Fibroblast of lung (primary cell): ENCODE measurements around the gene EGF. TPM values are rescaled to one million over a fixed set of nuclear protein-coding genes. Genes with fewer than 3 reads are reported as not detected.
A peak's percentile ranks its signal among the peaks of the same experiment; 100 is the strongest.

Source experiments
- DNase-seq, 2 donors: peaks; one replicate each; pipeline versions ENCODE4 v3.0.0 to v3.0.0-alpha.2; 2010; ENCODE audit warnings: low read depth in 2 of 2
- H2AFZ ChIP-seq: 2 replicates; pipeline ENCODE4 v1.5.1; 2012; ENCODE audit warnings: low read length, control low read depth, inconsistent platforms
- H3K27ac ChIP-seq: 2 replicates; pipeline ENCODE4 v1.5.1; 2011; ENCODE audit warnings: low read length, control low read depth; ENCODE audit not compliant: insufficient read depth
- H3K27me3 ChIP-seq: 2 replicates; pipeline ENCODE4 v1.5.1; 2011; ENCODE audit warnings: mild to moderate bottlenecking, low read length; ENCODE audit not compliant: control insufficient read depth, insufficient read depth
- H3K36me3 ChIP-seq: 2 replicates; pipeline ENCODE4 v1.5.1; 2011; ENCODE audit warnings: low read length; ENCODE audit not compliant: control insufficient read depth, insufficient read depth
- H3K4me1 ChIP-seq: 2 replicates; pipeline ENCODE4 v1.5.1; 2011; ENCODE audit warnings: low read length; ENCODE audit not compliant: control insufficient read depth, insufficient read depth; ENCODE audit errors: extremely low read depth
- H3K4me2 ChIP-seq: 2 replicates; pipeline ENCODE4 v1.5.1; 2011; ENCODE audit warnings: low read length, control low read depth; ENCODE audit not compliant: insufficient read depth; ENCODE audit errors: extremely low read depth
- H3K4me3 ChIP-seq, 4 experiments: fragments of 200-600 bp in 1 of 4; sonication (generic) in 1 of 4; replicated peaks in 1 of 4; 2 replicates each; pipeline ENCODE4 v1.5.1; 2011 to 2016; ENCODE audit warnings: low read length in 4 of 4, low read depth in 3 of 4, mild to moderate bottlenecking in 3 of 4, control low read depth in 2 of 4, inconsistent platforms in 1 of 4, mixed read lengths in 1 of 4; ENCODE audit not compliant: insufficient read depth in 1 of 4; ENCODE audit errors: control extremely low read depth in 1 of 4
- H3K79me2 ChIP-seq: 2 replicates; pipeline ENCODE4 v1.5.1; 2012; ENCODE audit warnings: mild to moderate bottlenecking, low read length, inconsistent platforms; ENCODE audit not compliant: control insufficient read depth, insufficient read depth
- H3K9ac ChIP-seq: 2 replicates; pipeline ENCODE4 v1.5.1; 2011; ENCODE audit warnings: mild to moderate bottlenecking, low read length, control low read depth; ENCODE audit not compliant: insufficient read depth
- H3K9me3 ChIP-seq: 2 replicates; pipeline ENCODE4 v1.5.1; 2012; ENCODE audit warnings: low read depth, low read length; ENCODE audit not compliant: control insufficient read depth, insufficient read depth
- H4K20me1 ChIP-seq: 2 replicates; pipeline ENCODE4 v1.5.1; 2011; ENCODE audit warnings: low read length; ENCODE audit not compliant: control insufficient read depth, insufficient read depth; ENCODE audit errors: extremely low read depth
- EZH2 ChIP-seq: IDR thresholded peaks from 2 replicates; pipeline ENCODE4 v1.5.1; 2012; ENCODE audit warnings: low read length, control low read depth, mild to moderate bottlenecking; ENCODE audit errors: missing control alignments
- polyA plus RNA-seq, 2 donors: library from polyadenylated mRNA; depleted of rRNA in 1 of 2; stranded (reverse) in 1 of 2; unstranded in 1 of 2; fragments of >200 nt; gene quantifications; 2 replicates each; pipeline ENCODE4 v1.2.1, GENCODE V29; 2011 to 2012; ENCODE audit warnings: missing spikeins in 1 of 2
- total RNA-seq: library from RNA; depleted of rRNA; stranded (reverse); fragments of >200 nt; gene quantifications from 2 replicates; pipeline ENCODE4 v1.2.1, GENCODE V29; 2014
- TF ChIP-seq, protein P1 (sequence below), 2 donors: IDR thresholded peaks in 1 of 2; conservative IDR thresholded peaks in 1 of 2; 1 replicate in 1 of 2; 2 replicates in 1 of 2; pipeline ENCODE4 v1.5.1; 2011 to 2012; ENCODE audit warnings: low read length in 2 of 2, control low read depth in 1 of 2, inconsistent platforms in 1 of 2, low read depth in 1 of 2, mild to moderate bottlenecking in 1 of 2

The EGF gene
- total and polyA plus RNA-seq, 2 donors (not counting 1 experiment from before 2014, with no cell fraction given) = 0.59 to 0.83 TPM

DNA sequence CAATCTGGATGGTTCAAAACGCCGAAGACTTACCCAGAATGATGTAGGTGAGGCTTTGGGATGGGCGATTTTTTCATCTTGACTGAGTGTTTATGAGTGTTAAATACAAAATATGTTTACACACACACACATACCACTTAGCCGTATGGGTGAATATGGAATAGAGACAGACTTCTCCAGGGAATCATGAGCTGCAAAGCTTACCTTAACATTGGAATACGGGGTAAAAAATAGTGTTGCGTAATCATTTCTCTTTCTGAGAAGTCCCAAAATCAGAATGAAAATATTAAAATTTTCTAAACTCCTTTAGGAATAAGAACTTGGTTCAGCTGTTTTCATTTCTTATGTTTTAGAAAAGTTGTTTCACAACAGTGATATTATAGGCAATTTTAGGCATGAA, 63.5 kb downstream of the EGF start:
- Histone ChIP-seq H3K4me3 (no peak overlapping the region), H3K9ac (no peak overlapping the region), H4K20me1 (no peaks in the 10 kb centered on the region), H3K4me1 (peaks cover 2% of the 10 kb centered on the region), H3K79me2 (no peaks in the 10 kb centered on the region), H2AFZ (no peak overlapping the region), H3K27ac (no peak overlapping the region), H3K4me2 (no peak overlapping the region), H3K27me3 (peaks cover 5% of the 10 kb centered on the region), H3K36me3 (no peaks in the 10 kb centered on the region), H3K9me3 (no peaks in the 10 kb centered on the region)
- no peak for TF ChIP-seq EZH2
- TF ChIP-seq, protein P1, sequence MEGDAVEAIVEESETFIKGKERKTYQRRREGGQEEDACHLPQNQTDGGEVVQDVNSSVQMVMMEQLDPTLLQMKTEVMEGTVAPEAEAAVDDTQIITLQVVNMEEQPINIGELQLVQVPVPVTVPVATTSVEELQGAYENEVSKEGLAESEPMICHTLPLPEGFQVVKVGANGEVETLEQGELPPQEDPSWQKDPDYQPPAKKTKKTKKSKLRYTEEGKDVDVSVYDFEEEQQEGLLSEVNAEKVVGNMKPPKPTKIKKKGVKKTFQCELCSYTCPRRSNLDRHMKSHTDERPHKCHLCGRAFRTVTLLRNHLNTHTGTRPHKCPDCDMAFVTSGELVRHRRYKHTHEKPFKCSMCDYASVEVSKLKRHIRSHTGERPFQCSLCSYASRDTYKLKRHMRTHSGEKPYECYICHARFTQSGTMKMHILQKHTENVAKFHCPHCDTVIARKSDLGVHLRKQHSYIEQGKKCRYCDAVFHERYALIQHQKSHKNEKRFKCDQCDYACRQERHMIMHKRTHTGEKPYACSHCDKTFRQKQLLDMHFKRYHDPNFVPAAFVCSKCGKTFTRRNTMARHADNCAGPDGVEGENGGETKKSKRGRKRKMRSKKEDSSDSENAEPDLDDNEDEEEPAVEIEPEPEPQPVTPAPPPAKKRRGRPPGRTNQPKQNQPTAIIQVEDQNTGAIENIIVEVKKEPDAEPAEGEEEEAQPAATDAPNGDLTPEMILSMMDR (conservative IDR thresholded peaks at IDR 0.05 in 1 of 2, IDR thresholded peaks at IDR 0.05 in 1 of 2; ENCODE audit: low read depth in 1 of 2, low read length in 2 of 2) = no peak
- no peak for DNase-seq

DNA sequence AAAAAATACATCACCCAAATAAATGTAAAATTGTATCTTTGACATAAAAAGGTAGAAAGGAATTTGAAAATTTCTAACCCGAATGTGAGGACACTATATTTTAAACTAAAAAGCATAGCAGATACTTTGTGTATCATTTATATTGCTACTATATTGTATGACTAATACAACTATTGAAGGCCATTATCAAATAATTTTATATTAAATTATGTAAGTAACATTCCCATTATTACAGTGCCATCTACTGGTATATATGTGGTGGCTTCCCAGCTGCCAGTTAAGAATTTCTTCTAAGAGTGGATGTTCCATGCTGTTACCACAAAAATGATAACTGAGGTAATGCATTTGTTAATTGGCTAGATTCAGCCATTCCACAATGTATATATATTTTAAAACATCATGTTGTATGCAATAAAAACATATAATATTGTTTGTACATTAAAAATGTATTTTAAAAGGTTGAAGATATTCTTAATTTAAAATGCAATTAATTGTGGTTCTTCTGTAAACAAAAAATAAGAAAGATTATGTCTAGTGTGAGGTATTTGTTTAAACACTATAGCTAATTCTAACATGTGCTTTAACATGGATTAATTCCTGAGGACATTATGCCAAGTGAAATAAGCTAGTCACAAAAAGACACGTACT, 65.3 kb downstream of the EGF start:
- Histone ChIP-seq H3K9ac (no peak overlapping the region), H4K20me1 (no peaks in the 10 kb centered on the region), H3K4me2 (no peak overlapping the region), H3K4me1 (peaks cover 2% of the 10 kb centered on the region), H3K9me3 (no peaks in the 10 kb centered on the region), H3K27me3 (peaks cover 5% of the 10 kb centered on the region), H3K27ac (no peak overlapping the region), H3K79me2 (no peaks in the 10 kb centered on the region), H3K4me3 (no peak overlapping the region), H3K36me3 (no peaks in the 10 kb centered on the region), H2AFZ (no peak overlapping the region)
- DNase-seq = peak; percentile 59 to 65
- TF ChIP-seq, protein P1 (conservative IDR thresholded peaks at IDR 0.05 in 1 of 2, IDR thresholded peaks at IDR 0.05 in 1 of 2; ENCODE audit: low read depth in 1 of 2, low read length in 2 of 2) = peak; percentile 48 to 60
- no peak for TF ChIP-seq EZH2

DNA sequence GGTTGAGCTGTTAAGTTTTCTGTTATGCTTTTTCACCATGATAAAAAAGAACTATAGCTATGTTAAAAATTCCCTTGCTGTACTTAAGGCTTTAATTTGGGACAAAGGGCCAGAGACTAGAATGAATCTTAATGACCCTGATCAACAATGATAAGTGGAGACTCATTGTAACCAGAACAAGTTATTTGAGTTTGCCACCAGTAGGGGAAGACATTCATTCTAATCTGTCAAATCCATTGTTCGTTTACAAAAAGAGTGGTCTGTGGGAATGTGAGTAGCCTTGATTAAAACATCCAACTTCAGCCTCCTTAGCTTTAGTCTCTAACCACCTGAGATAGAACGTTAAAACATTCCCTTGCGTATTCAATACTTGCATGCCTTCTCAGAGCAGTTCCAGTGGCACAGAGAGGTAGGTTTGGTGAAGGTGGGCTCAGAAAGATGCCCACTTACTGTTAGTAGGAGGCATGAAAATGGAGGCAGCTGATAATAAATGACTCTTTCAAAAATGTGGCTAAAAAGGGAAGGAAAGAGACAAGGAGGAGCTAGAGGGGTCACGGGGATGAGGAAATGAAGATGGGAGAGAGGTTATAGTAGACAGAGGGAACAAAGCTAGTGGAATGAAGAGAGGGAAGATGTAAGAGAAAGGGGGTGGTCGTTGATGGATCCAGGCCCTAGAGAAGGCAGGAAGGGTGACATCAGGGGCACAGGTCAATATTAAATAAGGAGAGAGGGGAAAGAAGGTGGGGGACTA, 66.2 kb downstream of the EGF start:
- no peaks in the 10 kb centered on the region for H4K20me1 ChIP-seq
- DNase-seq = peak in 1 of 2 donors; percentile 55
- H3K79me2 ChIP-seq = no peaks in the 10 kb centered on the region
- H3K9me3 ChIP-seq = no peaks in the 10 kb centered on the region
- no peaks in the 10 kb centered on the region for H3K27me3 ChIP-seq
- no peaks in the 10 kb centered on the region for H3K36me3 ChIP-seq
- H3K9ac ChIP-seq = no peak overlapping the region
- no peak overlapping the region for H2AFZ ChIP-seq
- TF ChIP-seq, protein P1 (conservative IDR thresholded peaks at IDR 0.05 in 1 of 2, IDR thresholded peaks at IDR 0.05 in 1 of 2; ENCODE audit: low read depth in 1 of 2, low read length in 2 of 2) = no peak
- no peak for TF ChIP-seq EZH2
- no peak overlapping the region for H3K27ac ChIP-seq
- H3K4me3 ChIP-seq = no peak overlapping the region
- H3K4me1 ChIP-seq = peaks cover 2% of the 10 kb centered on the region
- H3K4me2 ChIP-seq = no peak overlapping the region
